ENCODE results near the gene HS2ST1. TPM values are rescaled to one million over a fixed set of nuclear protein-coding genes. Genes with fewer than 3 reads are reported as not detected.

HS2ST1 gene
- total and polyA plus RNA-seq, 4 donors: 5.4 to 11.8 (median 8.2) TPM

GRCh38 chr1:87140831-87141540 lies 226.6 kb downstream of the HS2ST1 start:
- no peak for DNase-seq (ENCODE audit: low spot score)
- 95% methylated on average over 2 of the region's 2 CpGs for WGBS
- no peak overlapping the region for H3K9ac ChIP-seq (ENCODE audit: low read depth in 1 of 2, low read length in 2 of 2)

DNA sequence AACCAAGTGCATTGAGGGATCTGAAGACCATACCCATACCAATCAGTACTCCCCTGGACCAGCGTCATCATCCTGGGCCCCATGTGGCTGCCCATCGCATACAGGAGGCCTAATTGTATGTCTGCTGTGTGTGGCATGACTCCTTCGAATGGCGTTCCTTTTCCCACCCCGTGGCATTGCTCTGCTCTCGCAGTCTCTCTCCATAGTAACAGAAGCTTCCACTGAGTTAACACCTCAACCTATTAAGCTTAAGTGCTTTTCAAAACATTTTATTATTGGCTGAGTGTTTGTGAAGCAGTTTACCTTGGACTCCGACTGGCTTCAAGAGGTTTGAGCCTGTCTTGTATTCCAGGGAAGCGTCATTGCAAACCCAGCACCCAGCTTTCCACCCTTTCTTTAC lies 227.1 kb downstream of the HS2ST1 start:
- H3K9ac ChIP-seq (ENCODE audit: low read depth in 1 of 2, low read length in 2 of 2): no peak overlapping the region
- 95% methylated on average over 8 of the region's 8 CpGs for WGBS
- TF ChIP-seq SP1 (IDR thresholded peaks at IDR 0.05) (no peak), RXRA (IDR thresholded peaks at IDR 0.05) (no peak), FOXA1 (IDR thresholded peaks at IDR 0.05) (no peak), TAF1 (conservative IDR thresholded peaks at IDR 0.05) (no peak), REST (IDR thresholded peaks at IDR 0.05) (no peak), HNF4A (conservative IDR thresholded peaks at IDR 0.05) (no peak), YY1 (IDR thresholded peaks at IDR 0.05) (no peak), NR2F2 (IDR thresholded peaks at IDR 0.05) (no peak)
- TF ChIP-seq, protein P1, sequence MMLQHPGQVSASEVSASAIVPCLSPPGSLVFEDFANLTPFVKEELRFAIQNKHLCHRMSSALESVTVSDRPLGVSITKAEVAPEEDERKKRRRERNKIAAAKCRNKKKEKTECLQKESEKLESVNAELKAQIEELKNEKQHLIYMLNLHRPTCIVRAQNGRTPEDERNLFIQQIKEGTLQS (IDR thresholded peaks at IDR 0.05): no peak
- TF ChIP-seq, protein P2, sequence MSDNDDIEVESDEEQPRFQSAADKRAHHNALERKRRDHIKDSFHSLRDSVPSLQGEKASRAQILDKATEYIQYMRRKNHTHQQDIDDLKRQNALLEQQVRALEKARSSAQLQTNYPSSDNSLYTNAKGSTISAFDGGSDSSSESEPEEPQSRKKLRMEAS (IDR thresholded peaks at IDR 0.05): no peak

More at GRCh38 chr1:87140831-87141540, 226.6 kb downstream of the HS2ST1 start:
- no peaks in the 10 kb centered on the region for H3K9me3 ChIP-seq (ENCODE audit: control insufficient read depth in 4 of 4, low read length in 3 of 4)
- no peak overlapping the region for H3K4me3 ChIP-seq (ENCODE audit: low read depth in 1 of 3, low read length in 3 of 3)
- H3K27me3 ChIP-seq (ENCODE audit: control insufficient read depth in 4 of 4, insufficient read depth in 4 of 4, low read length in 3 of 4): no peaks in the 10 kb centered on the region
- TF ChIP-seq, protein P2 (IDR thresholded peaks at IDR 0.05): no peak
- no peak for TF ChIP-seq RAD21 (IDR thresholded peaks at IDR 0.05)
- no peak for TF ChIP-seq JUND (IDR thresholded peaks at IDR 0.05)
- TF ChIP-seq EGR1 (IDR thresholded peaks at IDR 0.05; ENCODE audit: low read depth in 2 of 2): no peak
- no peak for TF ChIP-seq GABPA (IDR thresholded peaks at IDR 0.05 in 1 of 2, conservative IDR thresholded peaks at IDR 0.05 in 1 of 2)
- TF ChIP-seq YY1 (IDR thresholded peaks at IDR 0.05): no peak
- TF ChIP-seq, protein P3, sequence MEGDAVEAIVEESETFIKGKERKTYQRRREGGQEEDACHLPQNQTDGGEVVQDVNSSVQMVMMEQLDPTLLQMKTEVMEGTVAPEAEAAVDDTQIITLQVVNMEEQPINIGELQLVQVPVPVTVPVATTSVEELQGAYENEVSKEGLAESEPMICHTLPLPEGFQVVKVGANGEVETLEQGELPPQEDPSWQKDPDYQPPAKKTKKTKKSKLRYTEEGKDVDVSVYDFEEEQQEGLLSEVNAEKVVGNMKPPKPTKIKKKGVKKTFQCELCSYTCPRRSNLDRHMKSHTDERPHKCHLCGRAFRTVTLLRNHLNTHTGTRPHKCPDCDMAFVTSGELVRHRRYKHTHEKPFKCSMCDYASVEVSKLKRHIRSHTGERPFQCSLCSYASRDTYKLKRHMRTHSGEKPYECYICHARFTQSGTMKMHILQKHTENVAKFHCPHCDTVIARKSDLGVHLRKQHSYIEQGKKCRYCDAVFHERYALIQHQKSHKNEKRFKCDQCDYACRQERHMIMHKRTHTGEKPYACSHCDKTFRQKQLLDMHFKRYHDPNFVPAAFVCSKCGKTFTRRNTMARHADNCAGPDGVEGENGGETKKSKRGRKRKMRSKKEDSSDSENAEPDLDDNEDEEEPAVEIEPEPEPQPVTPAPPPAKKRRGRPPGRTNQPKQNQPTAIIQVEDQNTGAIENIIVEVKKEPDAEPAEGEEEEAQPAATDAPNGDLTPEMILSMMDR (IDR thresholded peaks at IDR 0.05; ENCODE audit: low read depth, low read length, missing input control): no peak
- TF ChIP-seq, protein P1 (IDR thresholded peaks at IDR 0.05): no peak
- TF ChIP-seq FOXA1 (IDR thresholded peaks at IDR 0.05): no peak
- TF ChIP-seq TAF1 (conservative IDR thresholded peaks at IDR 0.05): no peak
- no peak for TF ChIP-seq REST (IDR thresholded peaks at IDR 0.05)
- no peaks in the 10 kb centered on the region for H3K4me1 ChIP-seq (ENCODE audit: control insufficient read depth in 4 of 4, insufficient read depth in 4 of 4, low read length in 3 of 4)
- no peak overlapping the region for H3K27ac ChIP-seq (ENCODE audit: low read depth in 1 of 2, low read length in 2 of 2)
- H3K36me3 ChIP-seq (ENCODE audit: control insufficient read depth in 4 of 4, insufficient read depth in 3 of 4, low read depth in 1 of 4, low read length in 3 of 4): no peaks in the 10 kb centered on the region

More for the DNA sequence above, 227.1 kb downstream of the HS2ST1 start:
- no peak overlapping the region for H3K27ac ChIP-seq (ENCODE audit: low read depth in 1 of 2, low read length in 2 of 2)
- no peak overlapping the region for H3K4me3 ChIP-seq (ENCODE audit: low read depth in 1 of 3, low read length in 3 of 3)
- no peak for DNase-seq (ENCODE audit: low spot score)
- no peaks in the 10 kb centered on the region for H3K9me3 ChIP-seq (ENCODE audit: control insufficient read depth in 4 of 4, low read length in 3 of 4)
- no peaks in the 10 kb centered on the region for H3K27me3 ChIP-seq (ENCODE audit: control insufficient read depth in 4 of 4, insufficient read depth in 4 of 4, low read length in 3 of 4)
- H3K36me3 ChIP-seq (ENCODE audit: control insufficient read depth in 4 of 4, insufficient read depth in 3 of 4, low read depth in 1 of 4, low read length in 3 of 4): no peaks in the 10 kb centered on the region
- no peaks in the 10 kb centered on the region for H3K4me1 ChIP-seq (ENCODE audit: control insufficient read depth in 4 of 4, insufficient read depth in 4 of 4, low read length in 3 of 4)

All from liver (tissue), 9 donors.